Measurements from ENCODE around the gene RBFOX1.

The RBFOX1 gene

DNA sequence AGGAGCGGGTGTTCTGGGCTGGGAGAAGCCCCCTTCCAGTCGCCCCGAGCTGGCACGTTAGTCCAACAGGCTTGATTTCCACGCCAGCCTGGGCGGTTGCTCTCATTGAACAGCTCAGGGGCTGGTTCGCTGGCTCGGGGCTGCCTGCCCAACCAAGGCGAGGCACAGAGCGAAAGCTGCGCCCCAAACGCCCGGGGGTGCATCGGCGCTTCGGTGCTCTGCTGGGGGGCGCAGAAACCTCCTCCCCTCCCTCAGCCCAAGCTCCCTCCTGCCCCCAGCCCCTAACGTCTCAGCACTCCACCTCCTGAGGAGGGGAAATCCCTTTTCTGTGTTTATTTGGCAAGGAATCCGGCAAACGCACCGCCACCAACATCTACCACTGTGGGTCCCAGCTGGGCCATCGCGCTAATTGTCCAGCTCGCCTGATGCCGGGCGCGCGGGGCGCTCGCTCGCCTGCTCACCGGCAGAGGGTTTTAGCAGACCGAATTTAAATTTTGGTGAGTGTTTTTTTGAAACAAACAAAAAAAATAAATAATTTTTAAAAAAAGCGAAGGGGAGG lies 29.5 kb upstream of the RBFOX1 start:
- Mint-ChIP-seq H3K9me3 (no peaks in the 10 kb centered on the region), H3K27ac (no peak overlapping the region), H3K36me3 (ENCODE audit: low read depth) (no peaks in the 10 kb centered on the region), H3K4me1 (peaks cover 53% of the 10 kb centered on the region), H3K27me3 (ENCODE audit: low read depth, poor library complexity) (peaks cover 38% of the 10 kb centered on the region), H3K4me3 (peak overlapping the region; percentile 86)
- TF ChIP-seq, protein P1, sequence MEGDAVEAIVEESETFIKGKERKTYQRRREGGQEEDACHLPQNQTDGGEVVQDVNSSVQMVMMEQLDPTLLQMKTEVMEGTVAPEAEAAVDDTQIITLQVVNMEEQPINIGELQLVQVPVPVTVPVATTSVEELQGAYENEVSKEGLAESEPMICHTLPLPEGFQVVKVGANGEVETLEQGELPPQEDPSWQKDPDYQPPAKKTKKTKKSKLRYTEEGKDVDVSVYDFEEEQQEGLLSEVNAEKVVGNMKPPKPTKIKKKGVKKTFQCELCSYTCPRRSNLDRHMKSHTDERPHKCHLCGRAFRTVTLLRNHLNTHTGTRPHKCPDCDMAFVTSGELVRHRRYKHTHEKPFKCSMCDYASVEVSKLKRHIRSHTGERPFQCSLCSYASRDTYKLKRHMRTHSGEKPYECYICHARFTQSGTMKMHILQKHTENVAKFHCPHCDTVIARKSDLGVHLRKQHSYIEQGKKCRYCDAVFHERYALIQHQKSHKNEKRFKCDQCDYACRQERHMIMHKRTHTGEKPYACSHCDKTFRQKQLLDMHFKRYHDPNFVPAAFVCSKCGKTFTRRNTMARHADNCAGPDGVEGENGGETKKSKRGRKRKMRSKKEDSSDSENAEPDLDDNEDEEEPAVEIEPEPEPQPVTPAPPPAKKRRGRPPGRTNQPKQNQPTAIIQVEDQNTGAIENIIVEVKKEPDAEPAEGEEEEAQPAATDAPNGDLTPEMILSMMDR (IDR thresholded peaks at IDR 0.05): no peak
- DNase-seq: peak; percentile 67

DNA sequence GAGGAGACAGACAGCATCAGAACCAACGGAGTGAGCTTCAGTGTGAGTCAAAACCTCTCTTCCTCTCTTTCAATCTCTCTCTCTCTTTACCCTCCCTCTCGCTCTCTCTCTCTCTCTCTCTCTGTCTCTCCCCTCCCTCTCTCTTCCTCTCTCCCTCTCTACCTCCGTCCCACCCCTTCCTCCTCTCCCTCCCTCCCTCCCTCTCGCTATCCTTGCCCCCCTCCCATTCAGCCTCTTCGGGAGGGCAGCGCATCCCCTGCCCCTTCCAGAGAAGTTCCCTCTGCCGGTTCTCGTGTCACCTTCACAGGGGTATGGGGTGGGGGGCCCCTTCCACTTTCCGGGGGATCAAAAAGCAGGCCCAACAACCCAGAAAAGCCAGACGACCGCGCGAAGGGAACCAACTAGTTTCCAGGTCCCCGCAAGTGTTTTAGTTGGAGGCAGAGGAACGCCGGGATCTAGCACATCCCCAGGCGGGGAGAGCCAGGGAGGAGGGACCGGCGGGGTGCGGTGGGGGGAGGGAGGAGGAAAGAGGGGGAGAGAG lies 28.9 kb upstream of the RBFOX1 start:
- H3K9me3 Mint-ChIP-seq: no peaks in the 10 kb centered on the region
- H3K4me1 Mint-ChIP-seq: peaks cover 56% of the 10 kb centered on the region
- no peak overlapping the region for H3K27ac Mint-ChIP-seq
- peak; percentile 24 for DNase-seq
- H3K4me3 Mint-ChIP-seq: peak overlapping the region; percentile 86
- H3K36me3 Mint-ChIP-seq (ENCODE audit: low read depth): no peaks in the 10 kb centered on the region
- TF ChIP-seq, protein P1 (IDR thresholded peaks at IDR 0.05): no peak
- peaks cover 38% of the 10 kb centered on the region for H3K27me3 Mint-ChIP-seq (ENCODE audit: low read depth, poor library complexity)

DNA sequence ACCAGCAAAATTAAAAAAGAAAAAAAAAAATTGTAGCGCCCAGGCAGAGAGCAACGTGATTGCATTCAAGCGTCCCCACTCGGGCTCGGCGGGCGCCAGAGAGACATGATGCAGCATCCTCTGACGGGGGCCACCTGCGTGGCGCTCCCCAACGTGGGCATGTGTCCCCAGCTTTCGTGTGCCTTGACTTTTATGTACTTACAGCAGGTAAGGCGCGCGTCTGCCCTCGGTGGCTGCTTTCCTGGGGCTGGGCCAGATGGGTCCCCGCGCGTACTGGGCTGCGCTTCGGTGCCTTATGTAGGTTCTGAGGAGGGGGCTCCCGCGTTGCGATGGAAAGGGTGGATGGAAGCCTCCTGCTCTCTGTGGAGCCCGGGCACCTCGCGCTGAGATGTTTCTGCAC lies 28.4 kb upstream of the RBFOX1 start:
- no peaks in the 10 kb centered on the region for H3K36me3 Mint-ChIP-seq (ENCODE audit: low read depth)
- H3K4me3 Mint-ChIP-seq: peak overlapping the region; percentile 86

DNA sequence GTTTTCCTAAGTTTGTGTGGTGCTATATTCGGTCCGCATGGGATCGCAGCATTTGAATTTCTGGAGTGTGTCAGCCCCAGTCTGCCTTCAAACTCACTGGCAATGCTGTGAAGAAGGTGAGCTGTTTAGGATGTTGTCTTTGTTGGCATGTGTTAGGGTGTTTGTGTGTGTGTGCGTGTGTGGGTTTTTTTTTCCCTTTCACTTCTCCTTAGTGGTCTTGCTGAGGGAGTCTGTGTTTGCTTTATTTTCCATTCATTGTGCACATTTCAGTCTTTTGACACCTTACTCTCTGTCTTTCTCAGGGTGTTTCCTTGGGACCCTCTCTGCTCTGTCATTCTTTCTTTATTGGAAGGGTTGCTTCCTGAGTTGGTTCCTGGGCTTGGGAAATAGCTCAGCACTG lies 27.7 kb upstream of the RBFOX1 start:
- Mint-ChIP-seq H3K36me3 (ENCODE audit: low read depth) (no peaks in the 10 kb centered on the region), H3K4me3 (peak overlapping the region; percentile 86), H3K27ac (no peak overlapping the region), H3K4me1 (peaks cover 64% of the 10 kb centered on the region), H3K27me3 (ENCODE audit: low read depth, poor library complexity) (peaks cover 37% of the 10 kb centered on the region), H3K9me3 (no peaks in the 10 kb centered on the region)
- TF ChIP-seq, protein P1 (IDR thresholded peaks at IDR 0.05): no peak
- DNase-seq: no peak

More for the DNA sequence above, 28.4 kb upstream of the RBFOX1 start:
- Mint-ChIP-seq H3K27me3 (ENCODE audit: low read depth, poor library complexity) (peaks cover 38% of the 10 kb centered on the region), H3K9me3 (no peaks in the 10 kb centered on the region), H3K27ac (no peak overlapping the region), H3K4me1 (peaks cover 60% of the 10 kb centered on the region)
- peak; percentile 22 for DNase-seq
- TF ChIP-seq, protein P1 (IDR thresholded peaks at IDR 0.05): no peak

DNA sequence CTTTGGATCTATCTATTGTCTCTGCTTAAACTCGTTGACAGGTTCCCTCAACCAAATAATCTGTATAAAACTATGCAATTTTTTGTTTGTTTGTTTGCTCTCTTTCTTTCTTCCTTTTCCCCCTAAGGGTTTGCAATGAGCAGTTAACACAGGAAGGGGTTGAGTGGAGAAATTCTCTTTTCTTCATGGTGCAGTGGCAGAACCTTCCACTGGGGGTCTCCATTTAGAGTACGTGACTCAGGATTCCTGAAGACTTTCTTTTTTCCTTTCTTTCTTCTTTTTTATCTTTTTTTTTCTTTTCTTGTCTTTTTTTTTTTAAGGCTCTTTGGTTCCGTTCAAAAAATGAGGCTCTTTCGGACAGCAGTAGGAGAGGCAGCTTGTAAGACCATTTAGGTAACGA lies 19.5 kb upstream of the RBFOX1 start:
- TF ChIP-seq, protein P1 (IDR thresholded peaks at IDR 0.05): peak; percentile 63
- H3K36me3 Mint-ChIP-seq (ENCODE audit: low read depth): no peaks in the 10 kb centered on the region
- H3K4me1 Mint-ChIP-seq: peaks cover 38% of the 10 kb centered on the region
- H3K9me3 Mint-ChIP-seq: no peaks in the 10 kb centered on the region
- DNase-seq: peak; percentile 36
- no peak overlapping the region for H3K4me3 Mint-ChIP-seq
- H3K27ac Mint-ChIP-seq: peak overlapping the region; percentile 68
- no peaks in the 10 kb centered on the region for H3K27me3 Mint-ChIP-seq (ENCODE audit: low read depth, poor library complexity)

DNA sequence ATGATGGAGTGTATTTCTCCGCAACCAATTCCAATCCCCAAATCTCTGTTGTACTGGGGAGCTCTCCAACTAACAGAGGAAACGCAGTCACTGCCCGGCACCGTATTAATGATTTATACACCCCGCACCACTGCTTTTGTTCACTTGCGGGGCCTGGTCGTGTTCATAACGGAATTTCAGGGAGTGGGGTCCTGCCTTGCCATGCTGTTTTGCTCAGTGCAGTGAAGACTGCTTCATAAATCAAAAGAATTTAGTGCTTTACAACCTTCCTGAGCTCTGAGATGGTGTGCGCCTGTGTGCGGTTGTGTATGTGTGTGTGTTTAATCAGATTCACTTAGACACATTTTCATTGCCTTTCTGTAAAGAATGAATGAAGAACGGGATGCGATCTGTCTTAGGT lies 18.5 kb upstream of the RBFOX1 start:
- H3K9me3 Mint-ChIP-seq: no peaks in the 10 kb centered on the region
- TF ChIP-seq, protein P1 (IDR thresholded peaks at IDR 0.05): no peak
- DNase-seq: peak; percentile 44
- peaks cover 37% of the 10 kb centered on the region for H3K4me1 Mint-ChIP-seq
- no peaks in the 10 kb centered on the region for H3K36me3 Mint-ChIP-seq (ENCODE audit: low read depth)
- peak overlapping the region; percentile 35 for H3K4me3 Mint-ChIP-seq
- no peak overlapping the region for H3K27ac Mint-ChIP-seq
- H3K27me3 Mint-ChIP-seq (ENCODE audit: low read depth, poor library complexity): no peaks in the 10 kb centered on the region

All from nephron progenitor cell (in vitro differentiated cells).